HEK293 (cell line): ENCODE data around the gene COX8A.

Experiments
- CTCF ChIA-PET: fragments of 350-600 bp; formaldehyde crosslinking; extraction: SDS; loops from one replicate; lab custom pipeline; 2021; ENCODE audit warnings: antibody characterized with exemption; lab: Yijun Ruan, JAX
- POLR2A ChIA-PET: fragments of 300-600 bp; formaldehyde crosslinking; extraction: SDS; loops from one replicate; lab custom pipeline; 2020; ENCODE audit warnings: antibody characterized with exemption, inconsistent platforms; lab: Yijun Ruan, JAX
- H3K27ac ChIP-seq: fragments of 200-500 bp; sonication (Bioruptor generic); 2 replicates; pipeline ENCODE4 v1.5.1; 2014; ENCODE audit warnings: low read depth, low read length, control low read depth, inconsistent platforms; ENCODE audit errors: extremely low read depth
- H3K36me3 ChIP-seq, 2 experiments: fragments of 200-500 bp in 1 of 2; sonication (Bioruptor generic) in 1 of 2; 1 replicate in 1 of 2; 2 replicates in 1 of 2; pipeline ENCODE4 v1.5.1; 2014 to 2017; ENCODE audit warnings: inconsistent platforms in 2 of 2, low read length in 2 of 2; ENCODE audit not compliant: control insufficient read depth in 2 of 2, insufficient read depth in 1 of 2
- H3K4me1 ChIP-seq: fragments of 200-500 bp; sonication (Bioruptor generic); 2 replicates; pipeline ENCODE4 v1.5.1; 2014; ENCODE audit warnings: mild to moderate bottlenecking, low read length, inconsistent platforms; ENCODE audit not compliant: control insufficient read depth, insufficient read depth
- H3K4me3 ChIP-seq: 2 replicates; pipeline ENCODE4 v1.5.1; 2011; ENCODE audit warnings: low read depth, mild to moderate bottlenecking, control low read depth, low read length, moderate library complexity
- H3K9me3 ChIP-seq: fragments of 200-500 bp; sonication (Bioruptor generic); 2 replicates; pipeline ENCODE4 v1.5.1; 2014; ENCODE audit warnings: low read depth, low read length, inconsistent platforms; ENCODE audit not compliant: control insufficient read depth, insufficient read depth
- BCL6B ChIP-seq: fragments of 450-650 bp; formaldehyde crosslinking; IDR thresholded peaks from 2 replicates; pipeline ENCODE4 v1.5.1; 2017; ENCODE audit warnings: missing biosample characterization, missing genetic modification characterization
- KLF8 ChIP-seq: fragments of 450-650 bp; formaldehyde crosslinking; IDR thresholded peaks from 2 replicates; pipeline ENCODE4 v1.5.1; 2016; ENCODE audit warnings: missing biosample characterization, missing genetic modification characterization
- OVOL3 ChIP-seq: fragments of 450-650 bp; formaldehyde crosslinking; IDR thresholded peaks from 2 replicates; pipeline ENCODE4 v1.5.1; 2016; ENCODE audit warnings: missing biosample characterization, missing genetic modification characterization
- SP2 ChIP-seq: fragments of 450-650 bp; formaldehyde crosslinking; IDR thresholded peaks from 2 replicates; pipeline ENCODE4 v1.5.1; 2016; ENCODE audit warnings: missing biosample characterization, missing genetic modification characterization
- ZBTB1 ChIP-seq: fragments of 450-650 bp; formaldehyde crosslinking; IDR thresholded peaks from 2 replicates; pipeline ENCODE4 v1.5.1; 2016; ENCODE audit warnings: missing biosample characterization, missing genetic modification characterization
- ZBTB20 ChIP-seq: fragments of 450-650 bp; formaldehyde crosslinking; IDR thresholded peaks from 2 replicates; pipeline ENCODE4 v1.5.1; 2016; ENCODE audit warnings: missing biosample characterization, missing genetic modification characterization
- ZBTB48 ChIP-seq: fragments of 450-650 bp; formaldehyde crosslinking; IDR thresholded peaks from 2 replicates; pipeline ENCODE4 v1.5.1; 2016; ENCODE audit warnings: missing biosample characterization, missing genetic modification characterization
- ZBTB8A ChIP-seq: fragments of 450-650 bp; formaldehyde crosslinking; IDR thresholded peaks from 2 replicates; pipeline ENCODE4 v1.5.1; 2016; ENCODE audit warnings: missing biosample characterization, missing genetic modification characterization
- ZNF133 ChIP-seq: fragments of 450-650 bp; formaldehyde crosslinking; IDR thresholded peaks from 2 replicates; pipeline ENCODE4 v1.5.1; 2016; ENCODE audit warnings: missing biosample characterization, missing genetic modification characterization
- ZNF175 ChIP-seq: fragments of 450-650 bp; formaldehyde crosslinking; IDR thresholded peaks from 2 replicates; pipeline ENCODE4 v1.5.1; 2016; ENCODE audit warnings: missing biosample characterization, missing genetic modification characterization
- ZNF23 ChIP-seq: fragments of 450-650 bp; formaldehyde crosslinking; IDR thresholded peaks from 2 replicates; pipeline ENCODE4 v1.5.1; 2016; ENCODE audit warnings: missing biosample characterization, missing genetic modification characterization, borderline replicate concordance
- ZNF266 ChIP-seq: fragments of 450-650 bp; formaldehyde crosslinking; IDR thresholded peaks from 2 replicates; pipeline ENCODE4 v1.5.1; 2016; ENCODE audit warnings: missing biosample characterization, missing genetic modification characterization, low read depth
- ZNF394 ChIP-seq: fragments of 450-650 bp; formaldehyde crosslinking; IDR thresholded peaks from 2 replicates; pipeline ENCODE4 v1.5.1; 2016; ENCODE audit warnings: missing biosample characterization, missing genetic modification characterization, mild to moderate bottlenecking, moderate library complexity, borderline replicate concordance
- ZNF404 ChIP-seq: fragments of 450-650 bp; formaldehyde crosslinking; IDR thresholded peaks from 2 replicates; pipeline ENCODE4 v1.5.1; 2017; ENCODE audit warnings: missing biosample characterization, missing genetic modification characterization
- ZNF555 ChIP-seq: fragments of 450-650 bp; formaldehyde crosslinking; conservative IDR thresholded peaks from 2 replicates; pipeline ENCODE4 v1.5.1; 2017; ENCODE audit warnings: missing biosample characterization, mild to moderate bottlenecking, missing genetic modification characterization, inconsistent platforms
- ZNF610 ChIP-seq: fragments of 450-650 bp; formaldehyde crosslinking; IDR thresholded peaks from 2 replicates; pipeline ENCODE4 v1.5.1; 2016; ENCODE audit warnings: missing biosample characterization, missing genetic modification characterization, borderline replicate concordance
- ZNF629 ChIP-seq: fragments of 450-650 bp; formaldehyde crosslinking; IDR thresholded peaks from 2 replicates; pipeline ENCODE4 v1.5.1; 2017; ENCODE audit warnings: missing biosample characterization, missing genetic modification characterization
- ZNF654 ChIP-seq: fragments of 450-650 bp; formaldehyde crosslinking; IDR thresholded peaks from 2 replicates; pipeline ENCODE4 v1.5.1; 2016; ENCODE audit warnings: low read depth, missing biosample characterization, missing genetic modification characterization
- ZNF747 ChIP-seq: fragments of 450-650 bp; formaldehyde crosslinking; IDR thresholded peaks from 2 replicates; pipeline ENCODE4 v1.5.1; 2016; ENCODE audit warnings: missing biosample characterization, missing genetic modification characterization
- TF ChIP-seq, protein P1 (sequence below): fragments of 450-650 bp; formaldehyde crosslinking; IDR thresholded peaks from 2 replicates; pipeline ENCODE4 v1.5.1; 2017; ENCODE audit warnings: missing biosample characterization, missing genetic modification characterization
- TF ChIP-seq, protein P2 (sequence below): fragments of 450-650 bp; formaldehyde crosslinking; optimal IDR thresholded peaks from 2 replicates; pipeline ENCODE3; 2016; ENCODE audit warnings: missing biosample characterization, mild to moderate bottlenecking, missing genetic modification characterization
- TF ChIP-seq, protein P3 (sequence below): fragments of 450-650 bp; formaldehyde crosslinking; IDR thresholded peaks from 2 replicates; pipeline ENCODE4 v1.5.1; 2016; ENCODE audit warnings: missing biosample characterization, missing genetic modification characterization
- TF ChIP-seq, protein P4 (sequence below): fragments of 450-650 bp; formaldehyde crosslinking; IDR thresholded peaks from 2 replicates; pipeline ENCODE4 v1.5.1; 2016; ENCODE audit warnings: missing biosample characterization, missing genetic modification characterization
- TF ChIP-seq, protein P5 (sequence below): fragments of 450-650 bp; IDR thresholded peaks from 2 replicates; pipeline ENCODE4 v1.5.1; 2018; ENCODE audit warnings: missing biosample characterization, mild to moderate bottlenecking, missing genetic modification characterization

Gene COX8A

DNA sequence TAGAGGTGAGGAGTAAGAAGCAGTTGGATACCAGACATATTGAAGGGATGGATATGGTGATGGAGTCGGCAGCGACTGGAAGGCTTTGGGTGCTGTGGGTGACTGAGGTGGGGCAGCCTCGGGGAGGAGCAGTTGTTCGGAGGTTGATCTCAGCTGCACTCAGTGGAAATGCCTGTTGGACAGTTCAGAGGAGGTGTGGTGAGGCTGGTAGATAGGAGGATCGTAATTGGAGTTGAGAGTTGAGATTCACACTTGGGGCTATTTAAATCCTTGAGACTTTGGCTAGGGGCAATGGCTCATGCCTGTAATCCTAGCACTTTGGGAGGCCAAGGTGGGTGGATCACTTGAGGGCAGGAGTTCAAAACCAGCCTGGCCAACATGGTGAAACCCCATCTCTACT, 18.7 kb downstream of the COX8A start (continued):
- TF ChIP-seq ZBTB1 (tag by site-specific recombination) (no peak), SP2 (no peak), ZNF404 (tag by site-specific recombination) (no peak), BCL6B (tag by site-specific recombination) (no peak), ZNF610 (tag by site-specific recombination) (no peak), ZNF629 (tag by site-specific recombination) (no peak), ZNF747 (tag by site-specific recombination) (no peak), ZNF654 (tag by site-specific recombination) (no peak), ZBTB8A (tag by site-specific recombination) (no peak), ZNF133 (tag by site-specific recombination) (no peak)
- TF ChIP-seq, protein P1, sequence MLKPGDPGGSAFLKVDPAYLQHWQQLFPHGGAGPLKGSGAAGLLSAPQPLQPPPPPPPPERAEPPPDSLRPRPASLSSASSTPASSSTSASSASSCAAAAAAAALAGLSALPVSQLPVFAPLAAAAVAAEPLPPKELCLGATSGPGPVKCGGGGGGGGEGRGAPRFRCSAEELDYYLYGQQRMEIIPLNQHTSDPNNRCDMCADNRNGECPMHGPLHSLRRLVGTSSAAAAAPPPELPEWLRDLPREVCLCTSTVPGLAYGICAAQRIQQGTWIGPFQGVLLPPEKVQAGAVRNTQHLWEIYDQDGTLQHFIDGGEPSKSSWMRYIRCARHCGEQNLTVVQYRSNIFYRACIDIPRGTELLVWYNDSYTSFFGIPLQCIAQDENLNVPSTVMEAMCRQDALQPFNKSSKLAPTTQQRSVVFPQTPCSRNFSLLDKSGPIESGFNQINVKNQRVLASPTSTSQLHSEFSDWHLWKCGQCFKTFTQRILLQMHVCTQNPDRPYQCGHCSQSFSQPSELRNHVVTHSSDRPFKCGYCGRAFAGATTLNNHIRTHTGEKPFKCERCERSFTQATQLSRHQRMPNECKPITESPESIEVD (tag by site-specific recombination): no peak
- TF ChIP-seq, protein P2, sequence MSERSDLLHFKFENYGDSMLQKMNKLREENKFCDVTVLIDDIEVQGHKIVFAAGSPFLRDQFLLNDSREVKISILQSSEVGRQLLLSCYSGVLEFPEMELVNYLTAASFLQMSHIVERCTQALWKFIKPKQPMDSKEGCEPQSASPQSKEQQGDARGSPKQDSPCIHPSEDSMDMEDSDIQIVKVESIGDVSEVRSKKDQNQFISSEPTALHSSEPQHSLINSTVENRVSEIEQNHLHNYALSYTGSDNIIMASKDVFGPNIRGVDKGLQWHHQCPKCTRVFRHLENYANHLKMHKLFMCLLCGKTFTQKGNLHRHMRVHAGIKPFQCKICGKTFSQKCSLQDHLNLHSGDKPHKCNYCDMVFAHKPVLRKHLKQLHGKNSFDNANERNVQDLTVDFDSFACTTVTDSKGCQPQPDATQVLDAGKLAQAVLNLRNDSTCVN (tag by site-specific recombination): no peak

DNA sequence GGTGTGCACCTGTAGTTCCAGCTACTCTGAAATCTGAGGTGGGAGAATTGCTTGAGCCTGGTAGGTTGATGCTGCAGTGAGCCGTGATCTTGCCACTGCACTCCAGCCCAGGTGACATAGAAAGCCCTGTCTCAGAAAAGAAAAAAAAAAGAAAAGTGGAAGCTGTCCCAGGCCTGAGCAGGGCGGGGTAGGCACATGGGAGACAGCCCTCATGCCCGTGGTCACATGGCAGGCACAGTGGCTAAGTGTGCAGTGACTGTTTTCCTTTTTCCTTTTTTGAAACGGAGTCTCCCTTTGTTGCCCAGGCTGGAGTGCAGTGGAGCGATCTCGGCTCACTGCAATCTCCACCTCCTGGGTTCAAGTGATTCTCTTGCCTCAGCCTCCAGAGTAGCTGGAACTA, 19.6 kb downstream of the COX8A start:
- CTCF ChIA-PET: interaction anchor here (0.6 to 1.3 kb wide), 3 partner anchors 46 to 153 kb away, joined by 3 to 5 read pairs (median 4); no protein-coding TSS in a partner anchor
- TF ChIP-seq ZNF23 (tag by site-specific recombination): no peak
- TF ChIP-seq, protein P3, sequence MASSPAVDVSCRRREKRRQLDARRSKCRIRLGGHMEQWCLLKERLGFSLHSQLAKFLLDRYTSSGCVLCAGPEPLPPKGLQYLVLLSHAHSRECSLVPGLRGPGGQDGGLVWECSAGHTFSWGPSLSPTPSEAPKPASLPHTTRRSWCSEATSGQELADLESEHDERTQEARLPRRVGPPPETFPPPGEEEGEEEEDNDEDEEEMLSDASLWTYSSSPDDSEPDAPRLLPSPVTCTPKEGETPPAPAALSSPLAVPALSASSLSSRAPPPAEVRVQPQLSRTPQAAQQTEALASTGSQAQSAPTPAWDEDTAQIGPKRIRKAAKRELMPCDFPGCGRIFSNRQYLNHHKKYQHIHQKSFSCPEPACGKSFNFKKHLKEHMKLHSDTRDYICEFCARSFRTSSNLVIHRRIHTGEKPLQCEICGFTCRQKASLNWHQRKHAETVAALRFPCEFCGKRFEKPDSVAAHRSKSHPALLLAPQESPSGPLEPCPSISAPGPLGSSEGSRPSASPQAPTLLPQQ (tag by site-specific recombination): no peak
- no peak for TF ChIP-seq OVOL3 (tag by site-specific recombination)
- no peak for TF ChIP-seq ZNF175
- no peak for TF ChIP-seq KLF8
- no peak for TF ChIP-seq ZNF394 (tag by site-specific recombination)
- TF ChIP-seq, protein P4, sequence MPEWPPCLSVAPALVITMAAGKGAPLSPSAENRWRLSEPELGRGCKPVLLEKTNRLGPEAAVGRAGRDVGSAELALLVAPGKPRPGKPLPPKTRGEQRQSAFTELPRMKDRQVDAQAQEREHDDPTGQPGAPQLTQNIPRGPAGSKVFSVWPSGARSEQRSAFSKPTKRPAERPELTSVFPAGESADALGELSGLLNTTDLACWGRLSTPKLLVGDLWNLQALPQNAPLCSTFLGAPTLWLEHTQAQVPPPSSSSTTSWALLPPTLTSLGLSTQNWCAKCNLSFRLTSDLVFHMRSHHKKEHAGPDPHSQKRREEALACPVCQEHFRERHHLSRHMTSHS (tag by site-specific recombination): no peak
- no peak for TF ChIP-seq ZNF266
- TF ChIP-seq ZBTB20 (tag by site-specific recombination): no peak
- no peak for TF ChIP-seq ZNF555 (tag by site-specific recombination)
- TF ChIP-seq, protein P5, sequence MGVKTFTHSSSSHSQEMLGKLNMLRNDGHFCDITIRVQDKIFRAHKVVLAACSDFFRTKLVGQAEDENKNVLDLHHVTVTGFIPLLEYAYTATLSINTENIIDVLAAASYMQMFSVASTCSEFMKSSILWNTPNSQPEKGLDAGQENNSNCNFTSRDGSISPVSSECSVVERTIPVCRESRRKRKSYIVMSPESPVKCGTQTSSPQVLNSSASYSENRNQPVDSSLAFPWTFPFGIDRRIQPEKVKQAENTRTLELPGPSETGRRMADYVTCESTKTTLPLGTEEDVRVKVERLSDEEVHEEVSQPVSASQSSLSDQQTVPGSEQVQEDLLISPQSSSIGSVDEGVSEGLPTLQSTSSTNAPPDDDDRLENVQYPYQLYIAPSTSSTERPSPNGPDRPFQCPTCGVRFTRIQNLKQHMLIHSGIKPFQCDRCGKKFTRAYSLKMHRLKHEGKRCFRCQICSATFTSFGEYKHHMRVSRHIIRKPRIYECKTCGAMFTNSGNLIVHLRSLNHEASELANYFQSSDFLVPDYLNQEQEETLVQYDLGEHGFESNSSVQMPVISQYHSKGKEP (tag by site-specific recombination): no peak
- TF ChIP-seq ZBTB48 (tag by site-specific recombination): no peak
- TF ChIP-seq, all 188 proteins: peak for 0
- no peaks in the 10 kb centered on the region for H3K4me1 ChIP-seq
- H3K4me3 ChIP-seq: no peak overlapping the region
- H3K27ac ChIP-seq: no peak overlapping the region
- no peaks in the 10 kb centered on the region for H3K9me3 ChIP-seq
- H3K36me3 ChIP-seq: peaks cover 8 to 84% of the 10 kb centered on the region in 2 experiments; a peak in 2 of 3 replicates
- POLR2A ChIA-PET: no interaction called here
